Cortex of kidney (tissue), 1 donor: Measurements from ENCODE around the gene GLIS1.
"Not testable (repeated sequence)": the region's sequence is repeated elsewhere in the genome, so short reads cannot be mapped to it uniquely, and the experiment has no call there.

Source experiments
- DNase-seq: peaks from one replicate; lab custom pipeline; 2025; lab: John Stamatoyannopoulos, UW

The GLIS1 gene

DNA sequence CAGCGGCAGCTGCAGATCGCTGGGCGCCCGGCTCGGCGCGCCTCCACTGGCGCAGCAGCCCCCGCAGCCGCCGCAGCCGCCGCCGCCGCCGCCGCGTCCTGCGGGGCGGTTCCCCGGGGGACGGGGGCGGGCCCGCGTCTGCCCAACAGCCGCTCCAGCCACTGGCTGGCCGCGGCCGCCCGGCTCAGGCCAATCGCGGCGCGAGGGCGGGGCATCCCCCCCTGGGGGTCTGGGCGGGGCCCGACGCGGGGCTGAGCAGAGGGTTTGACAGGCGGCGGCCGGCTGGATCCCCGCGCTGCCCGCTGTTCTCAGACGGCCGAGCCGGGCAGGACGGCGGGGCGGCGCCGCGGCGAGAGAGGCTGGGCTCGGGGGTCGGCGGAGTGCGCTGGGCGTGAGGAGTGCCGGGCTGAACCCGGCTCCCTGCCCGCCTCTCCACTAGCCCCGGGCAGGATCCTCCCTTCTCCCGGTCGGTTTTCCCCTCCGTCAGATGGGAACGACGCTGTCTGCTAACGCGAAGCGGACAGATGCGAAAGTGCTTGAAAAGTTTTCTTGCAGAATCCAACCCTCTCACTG, at the start of gene GLIS1:
TSS of gene GLIS1 (minus strand) at position 56 of the 573 bp plus-strand sequence. CDS start 1,100 bp downstream, outside the sequence.
- DNase-seq = no peak

DNA sequence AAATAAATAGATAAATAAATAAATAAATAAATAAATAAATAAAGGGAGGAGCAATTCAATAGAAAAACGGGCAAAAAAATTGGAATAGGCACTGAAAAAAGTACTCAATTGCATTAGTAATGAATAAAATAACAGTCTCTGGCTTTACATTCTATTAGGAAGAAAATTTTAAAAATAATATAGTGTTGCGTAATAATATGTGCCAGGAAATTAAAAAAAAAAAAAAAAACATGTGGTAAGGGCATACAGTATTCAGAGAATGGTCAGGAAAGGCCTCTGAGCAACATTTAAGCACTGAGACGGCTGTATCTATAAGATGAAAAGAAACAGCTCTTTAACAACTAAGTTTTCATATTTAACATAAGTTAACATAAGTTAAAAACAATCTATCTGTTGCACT, 48.7 kb upstream of the GLIS1 start:
- DNase-seq = no peak

DNA sequence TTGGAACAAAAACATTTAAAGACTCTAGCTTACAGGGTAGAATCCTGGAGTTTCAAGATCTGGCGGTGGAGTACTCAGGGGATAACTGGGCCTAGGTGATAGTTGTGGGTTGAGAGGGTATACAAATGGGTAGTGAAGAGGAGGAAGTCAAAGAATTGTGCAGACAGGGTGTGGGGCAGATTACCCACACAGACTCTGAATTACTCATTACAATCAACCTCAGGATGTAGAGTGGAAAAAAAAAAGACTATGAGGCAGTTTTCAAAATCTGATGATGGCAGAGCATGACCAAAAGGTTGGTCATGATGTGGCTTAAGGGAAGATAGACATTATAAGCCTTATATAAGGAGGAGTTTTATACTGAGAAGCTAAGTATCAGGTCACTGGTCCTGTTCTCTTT, 44.1 kb upstream of the GLIS1 start:
- DNase-seq = no peak

DNA sequence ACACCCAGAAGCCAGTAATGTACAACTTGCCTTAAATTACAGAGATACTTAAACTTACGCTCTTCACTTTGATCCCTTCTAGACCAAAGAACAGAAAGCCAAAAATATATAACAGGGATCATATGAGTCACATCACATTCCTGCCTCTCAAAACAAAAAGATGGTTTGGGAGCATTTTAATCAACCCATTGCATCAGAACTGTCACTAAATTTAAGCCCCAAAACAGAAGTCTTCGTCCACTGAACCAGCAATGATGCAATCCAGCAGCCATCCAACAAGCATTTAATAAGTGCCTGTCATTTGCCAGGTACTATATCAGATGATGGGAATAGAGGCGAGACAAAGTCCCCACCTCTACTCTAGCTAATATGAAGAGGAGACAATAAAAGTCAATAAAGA, 42.7 kb upstream of the GLIS1 start:
- no peak for DNase-seq

DNA sequence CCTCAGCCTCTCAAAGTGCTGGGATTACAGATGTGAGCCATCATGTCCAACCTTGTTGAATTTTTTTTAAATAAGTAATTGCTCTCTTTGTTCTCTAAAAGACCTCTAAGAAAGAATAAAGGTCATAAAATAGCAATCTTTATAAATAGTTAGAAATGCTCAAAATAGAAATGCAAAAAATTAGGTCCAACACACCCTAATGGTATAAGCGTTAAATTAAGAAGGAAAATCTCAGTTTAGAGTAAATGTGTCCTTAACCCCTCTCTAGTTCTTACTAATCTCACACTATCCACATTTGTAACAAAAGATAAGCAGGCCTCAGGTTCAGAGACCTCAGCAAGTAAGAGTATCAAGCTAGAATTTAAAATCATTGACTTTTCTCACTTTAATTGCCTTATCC, 38.3 kb upstream of the GLIS1 start:
- no peak for DNase-seq

DNA sequence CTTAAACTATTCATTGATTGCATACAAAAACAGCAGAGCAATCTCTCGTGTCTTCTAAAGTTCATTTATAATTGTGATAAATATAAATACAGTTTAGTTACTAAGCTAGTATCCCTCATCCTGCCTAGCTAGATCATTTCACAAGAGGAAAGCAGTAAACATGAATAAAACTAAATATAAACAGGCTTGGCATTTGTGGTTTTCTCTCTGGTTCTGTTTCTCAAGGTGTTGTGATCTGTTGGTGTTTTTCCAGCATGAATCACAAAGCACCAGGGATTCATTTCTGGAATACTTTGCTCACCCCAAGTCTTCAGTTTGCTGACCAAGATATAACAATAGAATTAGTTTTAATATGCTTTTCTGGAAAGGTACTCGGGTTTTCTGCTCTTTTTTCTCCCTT, 32.7 kb upstream of the GLIS1 start:
- no peak for DNase-seq

DNA sequence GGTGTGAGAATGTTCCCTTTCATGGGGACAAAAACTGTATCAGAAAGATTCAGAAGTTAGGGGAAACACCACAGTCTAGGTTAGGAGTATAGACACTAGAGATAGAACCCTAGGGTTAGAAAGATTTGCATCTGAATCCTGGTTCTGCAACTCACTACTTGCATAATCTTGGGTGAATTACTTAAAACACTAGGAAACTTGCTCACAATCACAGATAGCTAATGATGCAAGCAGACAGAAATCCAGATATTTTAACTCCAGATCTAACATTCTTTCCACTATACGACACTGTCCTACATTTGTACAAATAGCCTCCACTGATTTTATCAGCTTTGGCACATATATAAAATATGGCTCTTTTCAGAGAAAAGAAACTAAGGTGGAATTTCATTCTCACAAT, 30.8 kb upstream of the GLIS1 start:
- DNase-seq = no peak

DNA sequence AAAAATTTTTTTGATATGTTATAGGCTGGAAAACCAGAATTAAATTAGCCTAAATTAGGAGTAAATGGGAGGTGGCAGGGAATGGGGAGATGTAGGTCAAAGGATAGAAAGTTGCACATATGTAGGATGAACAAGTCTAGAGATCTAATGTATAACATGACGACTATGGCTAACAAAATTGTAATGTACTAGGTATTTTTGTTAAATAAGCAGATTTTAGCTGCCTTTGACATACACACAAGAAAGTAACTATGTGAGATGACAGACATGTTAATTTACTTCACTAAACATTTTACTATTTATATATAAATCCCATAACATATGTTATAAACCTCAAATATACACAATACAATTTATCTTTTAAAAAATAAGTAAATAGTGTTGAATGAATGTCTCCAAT, 30.2 kb upstream of the GLIS1 start:
- no peak for DNase-seq

DNA sequence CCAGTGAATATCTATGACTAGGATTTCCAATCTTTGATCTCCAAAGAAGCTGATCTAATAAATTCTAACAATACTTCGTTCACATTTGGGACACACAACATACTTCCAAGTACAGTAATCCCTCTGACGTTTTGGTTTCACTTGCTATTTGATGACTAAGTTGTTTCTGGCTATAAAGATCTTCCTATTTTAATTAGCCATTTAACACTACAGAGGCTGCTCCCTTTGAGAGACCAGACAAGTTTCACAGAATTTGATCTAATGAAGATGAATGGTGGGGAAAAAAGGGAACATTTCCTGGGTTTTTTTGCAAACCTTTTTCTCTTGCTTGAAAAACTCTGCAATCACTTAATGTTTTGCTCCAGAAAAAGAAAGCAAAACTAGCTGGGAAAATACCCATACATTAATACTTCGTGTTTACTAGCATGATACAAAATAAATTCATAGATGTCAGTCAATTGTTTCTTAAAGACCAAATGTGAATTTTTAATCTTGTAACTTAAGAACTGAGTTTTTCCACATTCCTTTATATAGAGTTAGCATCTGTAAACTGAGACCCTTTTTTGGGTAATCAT, 28.0 kb upstream of the GLIS1 start:
- DNase-seq = no peak

DNA sequence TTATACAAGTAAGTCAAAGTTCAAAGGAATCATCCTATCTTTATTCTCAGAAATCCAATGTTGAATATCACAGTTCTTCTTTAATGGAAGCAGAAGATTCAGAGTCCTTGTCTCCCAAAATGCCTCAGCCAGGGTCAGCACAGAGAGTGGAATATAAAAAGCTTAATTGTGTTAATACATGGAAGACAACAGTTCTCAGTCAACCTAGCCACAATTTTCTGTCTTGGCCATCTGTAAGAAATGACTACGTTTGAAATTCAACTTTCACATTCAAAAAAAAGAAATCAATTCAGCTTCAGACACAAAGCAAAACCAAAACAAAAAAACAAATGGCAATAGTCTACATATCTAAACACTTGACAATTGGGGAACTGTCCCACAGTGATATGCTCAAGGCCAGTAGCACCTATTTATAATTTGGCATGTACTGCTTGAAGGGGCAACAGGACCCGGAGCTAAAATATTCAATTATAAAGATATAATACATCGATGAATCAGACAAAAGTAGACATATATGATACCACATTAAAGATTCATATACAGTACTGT, 27.3 kb upstream of the GLIS1 start:
- DNase-seq = no peak

DNA sequence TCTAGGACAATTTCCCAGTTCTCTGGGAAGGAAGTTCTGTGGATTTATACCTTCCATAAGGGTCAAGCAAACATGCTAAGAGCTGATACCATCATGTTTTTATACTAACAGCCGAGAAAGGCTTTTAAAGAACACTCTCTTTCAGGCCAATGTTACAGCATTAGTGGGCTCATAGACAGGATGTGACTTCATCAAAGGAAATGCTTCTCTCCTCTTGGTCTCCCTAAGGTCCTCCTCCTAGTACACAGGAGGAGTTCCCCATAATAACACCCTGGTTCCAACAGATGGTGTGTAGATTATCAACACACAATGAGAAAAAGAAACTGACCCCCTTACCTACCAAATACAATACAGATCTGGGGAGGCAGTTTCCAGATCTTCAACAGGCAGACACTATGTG, 26.7 kb upstream of the GLIS1 start:
- no peak for DNase-seq

DNA sequence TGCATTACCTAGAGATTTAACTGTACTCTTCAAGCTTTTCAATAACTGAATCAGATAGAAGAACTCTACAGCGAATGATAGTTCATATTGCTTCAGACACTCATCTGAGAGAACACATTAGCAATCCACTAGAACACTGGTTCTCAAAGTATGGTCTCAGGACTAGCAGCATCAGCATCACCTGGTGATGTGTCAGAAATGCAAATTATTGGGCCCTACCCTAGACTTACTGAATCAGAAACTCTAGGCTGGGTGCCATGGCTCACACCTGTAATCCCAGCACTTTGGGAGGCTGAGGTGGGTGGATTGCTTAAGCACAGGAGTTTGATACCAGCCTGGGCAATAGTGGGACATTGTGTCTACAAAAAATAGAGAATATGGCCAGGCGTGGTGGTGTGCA, 24.9 kb upstream of the GLIS1 start:
- DNase-seq = no peak

DNA sequence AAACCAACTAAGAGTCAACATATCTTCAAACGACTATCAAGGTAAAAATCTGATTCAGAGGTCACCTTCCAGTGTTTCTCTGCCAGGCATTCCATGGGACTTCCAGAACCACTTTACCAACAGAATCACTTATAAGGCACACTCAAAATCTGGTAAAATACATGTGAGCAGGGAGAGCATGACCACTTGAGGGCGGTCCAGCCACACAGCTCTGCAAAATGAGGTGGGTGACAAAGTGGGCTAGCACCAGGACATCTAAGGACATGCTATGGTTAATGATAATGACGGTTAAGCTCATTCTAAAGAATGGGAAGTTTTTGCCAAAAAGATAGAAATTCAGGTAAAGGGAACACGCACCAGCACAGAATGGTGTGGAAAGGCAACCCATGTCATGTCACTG, 24.5 kb upstream of the GLIS1 start:
- DNase-seq = no peak

DNA sequence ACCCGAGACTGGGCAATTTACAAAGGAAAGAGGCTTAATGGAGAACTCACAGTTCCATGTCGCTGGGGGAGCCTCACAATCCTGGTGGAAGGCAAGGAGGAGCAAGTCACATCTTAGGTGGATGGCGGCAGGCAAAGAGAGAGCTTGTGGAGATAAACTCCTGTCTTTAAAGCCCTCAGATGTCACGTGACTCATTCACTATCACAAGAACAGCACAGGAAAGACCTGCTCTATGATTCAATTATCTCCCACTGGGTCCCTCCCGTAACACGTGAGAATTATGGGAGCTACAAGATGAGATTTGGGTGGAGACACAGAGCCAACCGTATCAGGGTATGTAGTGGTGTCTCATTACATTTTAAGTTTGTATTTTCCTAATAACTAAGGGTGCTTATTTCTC, 21.5 kb upstream of the GLIS1 start:
- DNase-seq = not testable (repeated sequence)

DNA sequence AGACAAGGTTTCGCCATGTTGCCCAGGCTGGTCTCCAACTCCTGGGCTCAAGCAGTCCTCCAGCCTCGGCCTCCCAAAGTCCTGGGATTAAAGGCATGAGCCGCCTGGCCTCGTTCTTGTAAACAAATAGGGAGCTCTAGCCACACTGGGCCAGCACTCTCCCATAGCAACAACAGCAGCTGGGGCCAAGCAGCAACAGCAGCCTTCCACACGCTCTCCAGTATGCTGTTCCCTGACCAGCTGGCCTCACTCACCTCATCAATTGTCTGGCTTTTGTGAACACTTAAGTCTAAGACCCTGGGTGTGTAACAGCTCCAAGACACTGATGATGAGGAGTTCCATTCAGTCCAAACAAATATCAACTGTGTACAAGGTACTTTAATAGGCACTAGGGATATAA, 16.9 kb upstream of the GLIS1 start:
- no peak for DNase-seq

DNA sequence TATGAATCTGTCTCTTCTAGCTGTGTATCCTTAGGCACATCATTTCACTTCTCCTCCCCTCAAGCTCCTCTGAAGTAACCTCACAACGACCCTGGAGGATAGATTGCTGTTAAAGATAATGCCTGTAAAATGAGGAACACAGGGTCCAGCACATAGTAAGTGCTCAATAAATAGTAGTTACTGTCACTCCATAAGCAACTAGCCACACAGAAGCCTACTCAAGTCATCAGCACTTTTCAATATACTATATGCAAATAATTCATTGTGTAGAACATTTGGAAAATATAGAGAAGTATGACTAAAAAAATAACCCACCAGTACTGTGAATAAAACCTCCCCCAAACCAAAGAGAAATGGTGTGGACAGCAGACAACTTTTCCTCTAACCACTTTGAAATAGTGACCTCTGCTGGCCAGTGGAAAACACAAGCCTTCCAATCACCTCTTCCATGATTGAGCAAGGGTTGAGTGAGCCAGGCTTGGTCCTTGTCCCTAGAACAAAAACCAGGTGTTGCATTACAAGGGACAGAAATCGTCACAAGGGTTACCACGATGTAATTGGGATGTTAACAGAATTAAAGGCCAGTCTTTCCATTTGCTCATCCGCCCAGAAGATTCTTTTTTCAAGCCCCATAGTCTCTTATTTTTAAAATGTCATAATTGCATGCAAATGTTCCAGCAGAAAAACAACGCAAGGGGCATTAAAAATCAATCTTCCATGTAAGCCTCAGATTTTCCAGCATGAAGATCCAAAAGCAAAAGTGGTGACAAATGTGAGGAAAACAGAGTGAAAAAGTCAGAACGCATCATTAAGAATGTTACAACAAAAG, 15.7 kb upstream of the GLIS1 start:
- no peak for DNase-seq

DNA sequence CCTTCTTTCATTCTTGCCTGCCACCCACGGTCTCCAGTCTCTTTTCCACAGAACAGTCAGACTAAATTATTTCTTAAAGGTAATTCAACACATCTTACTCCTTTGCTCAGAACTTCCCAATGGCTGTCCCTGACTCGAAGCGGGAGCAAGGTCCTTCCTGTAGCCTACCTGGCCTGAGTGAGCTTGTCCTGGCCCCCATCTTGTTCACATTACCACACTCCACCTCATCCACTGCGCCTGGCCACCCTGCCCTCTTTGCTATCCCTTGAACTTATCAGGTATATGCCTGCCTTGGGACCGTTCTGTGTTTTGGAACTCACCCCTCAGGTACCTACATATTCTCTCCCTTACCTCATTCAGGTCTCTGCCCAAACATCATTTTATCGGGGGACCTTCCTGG, 13.3 kb upstream of the GLIS1 start:
- DNase-seq = no peak

DNA sequence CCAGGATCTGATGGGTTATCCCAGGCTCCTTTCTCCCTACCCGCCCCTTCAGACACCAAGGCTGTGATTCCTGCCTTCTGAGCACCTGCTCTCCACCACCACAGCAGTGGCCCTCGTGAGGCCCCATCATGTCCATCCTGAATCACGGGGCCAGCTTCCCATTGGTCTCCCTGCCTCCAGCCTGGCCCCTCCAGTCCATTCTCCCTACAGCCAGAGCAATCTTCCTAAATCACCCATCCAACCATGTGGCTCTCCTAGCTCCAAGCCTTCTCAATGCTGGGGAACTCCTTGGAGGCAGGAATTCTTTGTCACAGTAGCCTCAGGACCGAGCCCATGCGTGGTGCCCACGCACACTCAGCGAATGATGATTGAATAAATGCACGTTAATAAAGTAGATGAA, 8.9 kb upstream of the GLIS1 start:
- DNase-seq = no peak

DNA sequence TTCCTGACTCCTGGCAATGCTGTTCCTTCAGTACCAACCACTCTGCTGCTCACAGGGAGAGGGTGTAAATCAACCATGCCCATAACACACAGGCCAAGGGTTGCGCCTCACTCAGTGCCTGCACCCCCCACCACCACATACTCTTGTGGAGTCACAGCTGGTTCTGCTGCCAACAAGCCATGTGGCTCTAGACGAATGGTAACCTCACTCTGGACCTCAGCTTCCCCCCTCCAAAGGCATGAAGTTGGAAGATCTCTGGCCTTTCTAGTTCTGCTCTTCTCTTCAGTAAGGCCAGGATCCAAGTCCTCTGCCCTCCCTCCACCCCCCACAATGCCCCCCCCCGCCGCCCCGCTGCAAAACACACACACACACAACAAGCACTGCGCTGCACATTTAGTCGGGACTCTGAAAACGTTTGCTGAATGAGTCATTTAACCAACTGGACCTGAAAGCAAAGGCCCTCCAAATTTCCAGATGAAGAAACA, 1.7 kb upstream of the GLIS1 start:
- DNase-seq = no peak

DNA sequence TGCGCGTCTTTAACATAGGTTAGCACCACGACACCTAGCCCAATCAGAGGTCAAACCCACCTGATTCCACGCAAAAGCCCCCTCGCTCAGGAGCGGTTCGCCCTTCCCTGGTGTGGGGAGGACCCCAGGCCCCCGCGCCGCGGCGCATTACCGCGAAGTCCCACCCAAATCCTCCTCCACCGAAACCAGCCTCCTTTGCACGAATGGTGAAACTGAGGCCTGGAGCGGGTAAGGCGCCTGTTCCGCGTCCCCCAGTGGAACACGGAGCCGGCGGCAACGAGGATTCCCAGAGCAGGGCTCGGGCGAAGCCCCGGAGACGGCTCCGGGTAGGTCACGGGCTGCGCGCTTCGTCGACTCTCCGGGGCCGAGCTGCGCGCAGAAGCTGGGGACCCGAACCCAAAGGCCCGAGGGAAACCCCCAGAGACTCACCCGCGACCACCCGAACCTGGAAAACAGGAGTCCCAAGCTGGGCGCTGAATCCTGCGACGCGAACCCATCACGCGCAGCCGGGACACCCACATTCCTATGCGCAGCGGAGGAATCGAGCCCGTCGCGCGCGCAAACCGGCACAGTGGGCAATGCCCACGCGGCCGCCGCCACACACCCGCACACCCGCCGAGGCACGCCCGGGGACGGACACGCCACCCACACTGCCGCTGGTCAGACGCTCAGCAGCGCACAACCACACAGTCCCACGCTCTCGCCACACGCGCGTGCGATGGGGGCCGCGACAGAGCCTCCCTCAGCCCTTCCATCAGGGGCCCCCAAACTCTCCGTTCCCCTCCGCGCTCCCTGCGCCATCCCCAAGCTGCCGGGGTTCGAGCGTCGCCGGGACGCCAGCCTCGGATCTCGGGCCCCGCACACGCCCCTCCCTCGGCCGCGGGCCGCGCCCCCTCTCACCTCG, 507 bp downstream of the GLIS1 start:
- no peak for DNase-seq

DNA sequence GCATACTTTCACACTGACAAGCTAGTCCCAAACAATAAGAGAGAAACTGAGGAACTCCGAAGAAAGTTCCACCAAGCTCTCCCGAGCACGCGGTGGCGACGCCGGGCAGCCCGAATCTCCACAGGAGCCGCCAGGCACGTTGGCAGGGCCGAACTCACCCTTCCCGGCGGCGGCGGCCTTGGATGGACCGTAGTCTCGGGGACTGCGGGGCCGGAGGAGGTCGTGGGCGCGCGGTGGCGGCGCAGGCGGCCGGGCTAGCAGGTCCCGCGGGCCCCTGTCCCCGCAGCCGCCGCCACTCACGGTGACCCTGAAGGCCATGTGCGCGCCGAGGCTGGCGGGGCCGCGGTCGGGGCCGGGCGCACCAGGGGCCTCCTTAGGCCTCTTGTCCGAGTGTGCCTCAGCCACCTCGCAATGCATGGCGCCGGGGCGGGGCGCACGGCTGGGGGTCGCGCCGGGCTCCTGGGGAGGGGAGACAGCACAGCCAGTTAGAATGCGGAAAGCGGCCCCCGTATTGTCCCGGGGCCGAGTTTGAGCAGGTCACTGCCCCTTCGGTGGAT, 1.2 kb downstream of the GLIS1 start:
- no peak for DNase-seq

DNA sequence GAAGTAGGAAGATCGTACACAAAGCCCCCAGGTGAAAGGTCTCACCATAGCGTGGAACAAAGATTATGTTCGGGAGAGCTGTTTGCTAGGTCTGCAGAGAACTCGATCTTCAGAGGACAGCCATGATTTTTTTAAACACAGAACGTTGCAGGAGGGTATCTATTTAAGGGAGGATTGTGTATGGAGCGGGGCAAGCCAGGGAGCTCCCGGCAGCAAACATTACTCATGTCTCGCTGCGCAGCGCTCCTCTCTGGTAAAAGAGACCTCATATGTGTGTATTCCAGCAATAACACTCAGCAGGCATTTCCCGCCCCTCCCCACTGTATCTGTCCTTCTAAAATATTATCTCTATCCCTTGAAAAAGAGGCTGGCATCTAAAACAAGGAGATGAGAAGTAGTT, 2.7 kb downstream of the GLIS1 start:
- DNase-seq = no peak
